ENCODE measurements around the gene DAPK1.

DAPK1 gene

GRCh38 chr9:87653941-87654340 is 156.3 kb downstream of the DAPK1 start:
- Histone ChIP-seq H3K27me3 (ENCODE audit: control insufficient read depth, insufficient read depth, low read length) (no peaks in the 10 kb centered on the region), H3K9me3 (ENCODE audit: control insufficient read depth, low read length) (no peaks in the 10 kb centered on the region), H3K9ac (ENCODE audit: low read length) (no peak overlapping the region), H3K36me3 (ENCODE audit: control insufficient read depth, insufficient read depth, low read length) (no peaks in the 10 kb centered on the region), H3K4me3 (ENCODE audit: low read length) (no peak overlapping the region), H3K4me1 (ENCODE audit: control insufficient read depth, insufficient read depth, low read length) (peaks cover 8% of the 10 kb centered on the region)

GRCh38 chr9:87655731-87656130 is 158.1 kb downstream of the DAPK1 start:
- Histone ChIP-seq H3K9ac (ENCODE audit: low read length) (no peak overlapping the region), H3K36me3 (ENCODE audit: control insufficient read depth, insufficient read depth, low read length) (no peaks in the 10 kb centered on the region), H3K4me3 (ENCODE audit: low read length) (no peak overlapping the region), H3K27me3 (ENCODE audit: control insufficient read depth, insufficient read depth, low read length) (no peaks in the 10 kb centered on the region), H3K4me1 (ENCODE audit: control insufficient read depth, insufficient read depth, low read length) (peaks cover 8% of the 10 kb centered on the region), H3K9me3 (ENCODE audit: control insufficient read depth, low read length) (no peaks in the 10 kb centered on the region)

- H3K36me3 ChIP-seq (ENCODE audit: control insufficient read depth, insufficient read depth, low read length), result no peaks in the 10 kb centered on the region
- H3K4me1 ChIP-seq (ENCODE audit: control insufficient read depth, insufficient read depth, low read length), result peaks cover 8% of the 10 kb centered on the region
- no peak overlapping the region for H3K4me3 ChIP-seq (ENCODE audit: low read length)
- H3K27me3 ChIP-seq (ENCODE audit: control insufficient read depth, insufficient read depth, low read length), result no peaks in the 10 kb centered on the region
- H3K9me3 ChIP-seq (ENCODE audit: control insufficient read depth, low read length), result no peaks in the 10 kb centered on the region
- H3K9ac ChIP-seq (ENCODE audit: low read length), result no peak overlapping the region
Observed at GRCh38 chr9:87656485-87656884, 158.8 kb downstream of the DAPK1 start.

GRCh38 chr9:87657190-87657589 is 159.5 kb downstream of the DAPK1 start:
- no peak overlapping the region for H3K4me3 ChIP-seq (ENCODE audit: low read length)

GRCh38 chr9:87657893-87658292 is 160.2 kb downstream of the DAPK1 start:
- no peaks in the 10 kb centered on the region for H3K36me3 ChIP-seq (ENCODE audit: control insufficient read depth, insufficient read depth, low read length)
- no peak overlapping the region for H3K4me3 ChIP-seq (ENCODE audit: low read length)
- H3K4me1 ChIP-seq (ENCODE audit: control insufficient read depth, insufficient read depth, low read length), result peaks cover 8% of the 10 kb centered on the region
- no peak overlapping the region for H3K9ac ChIP-seq (ENCODE audit: low read length)
- H3K27me3 ChIP-seq (ENCODE audit: control insufficient read depth, insufficient read depth, low read length), result no peaks in the 10 kb centered on the region
- no peaks in the 10 kb centered on the region for H3K9me3 ChIP-seq (ENCODE audit: control insufficient read depth, low read length)

More at GRCh38 chr9:87657190-87657589, 159.5 kb downstream of the DAPK1 start:
- no peaks in the 10 kb centered on the region for H3K27me3 ChIP-seq (ENCODE audit: control insufficient read depth, insufficient read depth, low read length)
- H3K9ac ChIP-seq (ENCODE audit: low read length), result no peak overlapping the region
- no peaks in the 10 kb centered on the region for H3K36me3 ChIP-seq (ENCODE audit: control insufficient read depth, insufficient read depth, low read length)
- no peaks in the 10 kb centered on the region for H3K9me3 ChIP-seq (ENCODE audit: control insufficient read depth, low read length)
- peaks cover 8% of the 10 kb centered on the region for H3K4me1 ChIP-seq (ENCODE audit: control insufficient read depth, insufficient read depth, low read length)

- Histone ChIP-seq H3K27me3 (ENCODE audit: control insufficient read depth, insufficient read depth, low read length) (no peaks in the 10 kb centered on the region), H3K4me1 (ENCODE audit: control insufficient read depth, insufficient read depth, low read length) (peaks cover 8% of the 10 kb centered on the region), H3K4me3 (ENCODE audit: low read length) (no peak overlapping the region), H3K9ac (ENCODE audit: low read length) (no peak overlapping the region), H3K9me3 (ENCODE audit: control insufficient read depth, low read length) (no peaks in the 10 kb centered on the region), H3K36me3 (ENCODE audit: control insufficient read depth, insufficient read depth, low read length) (no peaks in the 10 kb centered on the region)
Observed at GRCh38 chr9:87658511-87658910, 160.8 kb downstream of the DAPK1 start.

- H3K9ac ChIP-seq (ENCODE audit: low read length), result no peak overlapping the region
- peaks cover 8% of the 10 kb centered on the region for H3K4me1 ChIP-seq (ENCODE audit: control insufficient read depth, insufficient read depth, low read length)
- H3K36me3 ChIP-seq (ENCODE audit: control insufficient read depth, insufficient read depth, low read length), result no peaks in the 10 kb centered on the region
- no peaks in the 10 kb centered on the region for H3K9me3 ChIP-seq (ENCODE audit: control insufficient read depth, low read length)
- no peaks in the 10 kb centered on the region for H3K27me3 ChIP-seq (ENCODE audit: control insufficient read depth, insufficient read depth, low read length)
- H3K4me3 ChIP-seq (ENCODE audit: low read length), result no peak overlapping the region
Observed at GRCh38 chr9:87659534-87660419, 162.1 kb downstream of the DAPK1 start.

GRCh38 chr9:87661241-87661640 is 163.6 kb downstream of the DAPK1 start:
- no peaks in the 10 kb centered on the region for H3K36me3 ChIP-seq (ENCODE audit: control insufficient read depth, insufficient read depth, low read length)
- H3K27me3 ChIP-seq (ENCODE audit: control insufficient read depth, insufficient read depth, low read length), result no peaks in the 10 kb centered on the region
- no peak overlapping the region for H3K9ac ChIP-seq (ENCODE audit: low read length)
- H3K4me3 ChIP-seq (ENCODE audit: low read length), result no peak overlapping the region
- H3K4me1 ChIP-seq (ENCODE audit: control insufficient read depth, insufficient read depth, low read length), result peaks cover 5% of the 10 kb centered on the region
- H3K9me3 ChIP-seq (ENCODE audit: control insufficient read depth, low read length), result no peaks in the 10 kb centered on the region

GRCh38 chr9:87662808-87663528 is 165.3 kb downstream of the DAPK1 start:
- no peak overlapping the region for H3K9ac ChIP-seq (ENCODE audit: low read length)
- no peaks in the 10 kb centered on the region for H3K36me3 ChIP-seq (ENCODE audit: control insufficient read depth, insufficient read depth, low read length)
- H3K9me3 ChIP-seq (ENCODE audit: control insufficient read depth, low read length), result peaks cover 4% of the 10 kb centered on the region
- no peaks in the 10 kb centered on the region for H3K4me1 ChIP-seq (ENCODE audit: control insufficient read depth, insufficient read depth, low read length)
- no peak overlapping the region for H3K4me3 ChIP-seq (ENCODE audit: low read length)
- no peaks in the 10 kb centered on the region for H3K27me3 ChIP-seq (ENCODE audit: control insufficient read depth, insufficient read depth, low read length)

GRCh38 chr9:87663556-87663955 is 165.9 kb downstream of the DAPK1 start:
- no peak overlapping the region for H3K9ac ChIP-seq (ENCODE audit: low read length)
- H3K36me3 ChIP-seq (ENCODE audit: control insufficient read depth, insufficient read depth, low read length), result no peaks in the 10 kb centered on the region
- no peaks in the 10 kb centered on the region for H3K27me3 ChIP-seq (ENCODE audit: control insufficient read depth, insufficient read depth, low read length)
- H3K9me3 ChIP-seq (ENCODE audit: control insufficient read depth, low read length), result peaks cover 4% of the 10 kb centered on the region
- H3K4me3 ChIP-seq (ENCODE audit: low read length), result no peak overlapping the region
- no peaks in the 10 kb centered on the region for H3K4me1 ChIP-seq (ENCODE audit: control insufficient read depth, insufficient read depth, low read length)

GRCh38 chr9:87664153-87665060 is 166.7 kb downstream of the DAPK1 start:
- no peaks in the 10 kb centered on the region for H3K4me1 ChIP-seq (ENCODE audit: control insufficient read depth, insufficient read depth, low read length)
- peaks cover 4% of the 10 kb centered on the region for H3K9me3 ChIP-seq (ENCODE audit: control insufficient read depth, low read length)
- H3K9ac ChIP-seq (ENCODE audit: low read length), result no peak overlapping the region
- H3K36me3 ChIP-seq (ENCODE audit: control insufficient read depth, insufficient read depth, low read length), result no peaks in the 10 kb centered on the region
- H3K4me3 ChIP-seq (ENCODE audit: low read length), result no peak overlapping the region
- no peaks in the 10 kb centered on the region for H3K27me3 ChIP-seq (ENCODE audit: control insufficient read depth, insufficient read depth, low read length)
